MM.1S (cell line): ENCODE measurements around the gene NUDT14.

ENCODE experiments used
- CTCF ChIP-seq: fragments of 300-600 bp; sonication (generic); IDR thresholded peaks from 2 replicates; pipeline ENCODE4 v1.5.1; 2016; ENCODE audit warnings: antibody characterized with exemption, low read length, mixed read lengths
- EZH2 ChIP-seq: fragments of 300-600 bp; sonication (generic); optimal IDR thresholded peaks from 2 replicates; pipeline ENCODE3; 2017; ENCODE audit warnings: low read depth, mild to moderate bottlenecking, antibody characterized with exemption, low read length, mixed read lengths

DNA sequence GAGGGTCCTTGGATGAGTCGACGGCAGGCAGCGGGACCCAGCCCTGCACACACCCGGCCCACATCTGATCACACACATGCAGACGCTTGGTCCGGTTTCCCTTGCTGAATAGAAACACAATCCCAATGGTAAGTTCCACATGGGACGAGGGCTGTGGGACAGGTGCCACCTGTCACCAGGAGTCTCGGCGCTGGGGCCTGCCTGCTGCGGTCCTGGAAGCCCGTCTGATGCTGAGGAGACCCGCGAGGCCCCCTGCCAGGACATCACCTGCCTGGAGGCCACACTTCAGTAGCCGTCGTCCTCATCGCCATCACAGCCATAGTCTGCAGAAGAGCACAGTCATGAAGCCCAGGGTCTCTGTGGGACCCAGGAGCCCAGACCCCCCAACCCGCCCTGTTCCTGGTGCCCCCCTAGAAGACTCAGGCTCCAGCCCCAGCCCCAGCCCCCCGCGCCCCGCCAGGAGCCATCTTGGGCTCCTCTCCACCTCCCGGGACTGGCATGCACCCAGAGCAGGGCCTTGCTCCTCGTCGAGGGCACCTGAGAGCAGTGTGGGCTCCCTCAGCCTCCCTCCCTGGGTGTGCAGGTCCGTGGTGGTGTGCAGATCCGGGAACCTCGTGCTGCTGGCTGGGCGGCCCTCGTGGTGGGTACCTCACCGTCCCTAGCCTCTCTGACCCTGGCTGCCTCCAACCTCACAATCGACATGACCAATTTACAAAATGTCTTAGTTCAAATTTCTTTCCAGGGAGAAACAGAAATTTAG is 29.3 kb upstream of the NUDT14 start:
- TF ChIP-seq CTCF (no peak), EZH2 (no peak)
